HEK293 (cell line): ENCODE measurements around the gene CYP27B1.

Experiments
- CTCF ChIA-PET: fragments of 350-600 bp; formaldehyde crosslinking; extraction: SDS; loops from one replicate; lab custom pipeline; 2021; ENCODE audit warnings: antibody characterized with exemption; lab: Yijun Ruan, JAX
- POLR2A ChIA-PET: fragments of 300-600 bp; formaldehyde crosslinking; extraction: SDS; loops from one replicate; lab custom pipeline; 2020; ENCODE audit warnings: antibody characterized with exemption, inconsistent platforms; lab: Yijun Ruan, JAX
- H3K27ac ChIP-seq: fragments of 200-500 bp; sonication (Bioruptor generic); 2 replicates; pipeline ENCODE4 v1.5.1; 2014; ENCODE audit warnings: low read depth, low read length, control low read depth, inconsistent platforms; ENCODE audit errors: extremely low read depth
- H3K36me3 ChIP-seq, 2 experiments: fragments of 200-500 bp in 1 of 2; sonication (Bioruptor generic) in 1 of 2; 1 replicate in 1 of 2; 2 replicates in 1 of 2; pipeline ENCODE4 v1.5.1; 2014 to 2017; ENCODE audit warnings: inconsistent platforms in 2 of 2, low read length in 2 of 2; ENCODE audit not compliant: control insufficient read depth in 2 of 2, insufficient read depth in 1 of 2
- H3K4me1 ChIP-seq: fragments of 200-500 bp; sonication (Bioruptor generic); 2 replicates; pipeline ENCODE4 v1.5.1; 2014; ENCODE audit warnings: mild to moderate bottlenecking, low read length, inconsistent platforms; ENCODE audit not compliant: control insufficient read depth, insufficient read depth
- H3K4me3 ChIP-seq: 2 replicates; pipeline ENCODE4 v1.5.1; 2011; ENCODE audit warnings: low read depth, mild to moderate bottlenecking, control low read depth, low read length, moderate library complexity
- H3K9me3 ChIP-seq: fragments of 200-500 bp; sonication (Bioruptor generic); 2 replicates; pipeline ENCODE4 v1.5.1; 2014; ENCODE audit warnings: low read depth, low read length, inconsistent platforms; ENCODE audit not compliant: control insufficient read depth, insufficient read depth
- GLI4 ChIP-seq: fragments of 450-650 bp; formaldehyde crosslinking; IDR thresholded peaks from 2 replicates; pipeline ENCODE4 v1.5.1; 2016; ENCODE audit warnings: missing biosample characterization, missing genetic modification characterization
- MZF1 ChIP-seq: fragments of 450-650 bp; formaldehyde crosslinking; IDR thresholded peaks from 2 replicates; pipeline ENCODE4 v1.5.1; 2017; ENCODE audit warnings: missing biosample characterization, missing genetic modification characterization, borderline replicate concordance
- SCRT1 ChIP-seq: fragments of 450-650 bp; formaldehyde crosslinking; IDR thresholded peaks from 2 replicates; pipeline ENCODE4 v1.5.1; 2016; ENCODE audit warnings: missing biosample characterization, missing genetic modification characterization, borderline replicate concordance
- SCRT2 ChIP-seq: fragments of 450-650 bp; formaldehyde crosslinking; IDR thresholded peaks from 2 replicates; pipeline ENCODE4 v1.5.1; 2016; ENCODE audit warnings: missing biosample characterization, missing genetic modification characterization
- ZNF121 ChIP-seq: fragments of 450-650 bp; formaldehyde crosslinking; IDR thresholded peaks from 2 replicates; pipeline ENCODE4 v1.5.1; 2016; ENCODE audit warnings: missing biosample characterization, missing genetic modification characterization
- ZNF157 ChIP-seq: fragments of 450-650 bp; formaldehyde crosslinking; IDR thresholded peaks from 2 replicates; pipeline ENCODE4 v1.5.1; 2016; ENCODE audit warnings: missing biosample characterization, missing genetic modification characterization
- ZNF175 ChIP-seq: fragments of 450-650 bp; formaldehyde crosslinking; IDR thresholded peaks from 2 replicates; pipeline ENCODE4 v1.5.1; 2016; ENCODE audit warnings: missing biosample characterization, missing genetic modification characterization
- ZNF311 ChIP-seq: fragments of 450-650 bp; formaldehyde crosslinking; IDR thresholded peaks from 2 replicates; pipeline ENCODE4 v1.5.1; 2017; ENCODE audit warnings: missing biosample characterization, missing genetic modification characterization, borderline replicate concordance
- ZNF335 ChIP-seq: fragments of 450-650 bp; formaldehyde crosslinking; conservative IDR thresholded peaks from 2 replicates; pipeline ENCODE4 v1.5.1; 2016; ENCODE audit warnings: missing biosample characterization, missing genetic modification characterization
- ZNF544 ChIP-seq: fragments of 450-650 bp; formaldehyde crosslinking; IDR thresholded peaks from 2 replicates; pipeline ENCODE4 v1.5.0; 2017; ENCODE audit warnings: missing biosample characterization, missing genetic modification characterization
- ZNF600 ChIP-seq: fragments of 450-650 bp; formaldehyde crosslinking; IDR thresholded peaks from 2 replicates; pipeline ENCODE4 v1.5.1; 2016; ENCODE audit warnings: missing biosample characterization, missing genetic modification characterization
- ZNF654 ChIP-seq: fragments of 450-650 bp; formaldehyde crosslinking; IDR thresholded peaks from 2 replicates; pipeline ENCODE4 v1.5.1; 2016; ENCODE audit warnings: low read depth, missing biosample characterization, missing genetic modification characterization
- ZNF670 ChIP-seq: fragments of 450-650 bp; formaldehyde crosslinking; IDR thresholded peaks from 2 replicates; pipeline ENCODE4 v1.5.1; 2016; ENCODE audit warnings: missing biosample characterization, missing genetic modification characterization, low read depth
- ZNF747 ChIP-seq: fragments of 450-650 bp; formaldehyde crosslinking; IDR thresholded peaks from 2 replicates; pipeline ENCODE4 v1.5.1; 2016; ENCODE audit warnings: missing biosample characterization, missing genetic modification characterization
- ZNF76 ChIP-seq: fragments of 450-650 bp; formaldehyde crosslinking; IDR thresholded peaks from 2 replicates; pipeline ENCODE4; 2016; ENCODE audit warnings: low read depth, missing biosample characterization, missing genetic modification characterization, borderline replicate concordance
- ZNF768 ChIP-seq: fragments of 450-650 bp; formaldehyde crosslinking; IDR thresholded peaks from 2 replicates; pipeline ENCODE4 v1.5.1; 2018; ENCODE audit warnings: missing biosample characterization, mild to moderate bottlenecking, missing genetic modification characterization
- ZNF777 ChIP-seq: fragments of 450-650 bp; formaldehyde crosslinking; IDR thresholded peaks from 2 replicates; pipeline ENCODE4 v1.5.1; 2017; ENCODE audit warnings: missing biosample characterization, missing genetic modification characterization, borderline replicate concordance
- ZNF785 ChIP-seq: fragments of 450-650 bp; formaldehyde crosslinking; IDR thresholded peaks from 2 replicates; pipeline ENCODE4 v1.5.1; 2016; ENCODE audit warnings: missing biosample characterization, missing genetic modification characterization
- ZNF792 ChIP-seq: fragments of 450-650 bp; formaldehyde crosslinking; IDR thresholded peaks from 2 replicates; pipeline ENCODE4 v1.5.1; 2016; ENCODE audit warnings: missing biosample characterization, missing genetic modification characterization
- ZSCAN30 ChIP-seq: fragments of 450-650 bp; IDR thresholded peaks from 2 replicates; pipeline ENCODE4 v1.5.1; 2018; ENCODE audit warnings: missing biosample characterization, mild to moderate bottlenecking, missing genetic modification characterization, moderate library complexity
- TF ChIP-seq, protein P1 (sequence below): fragments of 450-650 bp; formaldehyde crosslinking; IDR thresholded peaks from 2 replicates; pipeline ENCODE4 v1.5.1; 2016; ENCODE audit warnings: missing biosample characterization, missing genetic modification characterization
- TF ChIP-seq, protein P2 (sequence below): fragments of 450-650 bp; formaldehyde crosslinking; IDR thresholded peaks from 2 replicates; pipeline ENCODE4 v1.5.1; 2016; ENCODE audit warnings: missing biosample characterization, missing genetic modification characterization

CYP27B1 gene

DNA sequence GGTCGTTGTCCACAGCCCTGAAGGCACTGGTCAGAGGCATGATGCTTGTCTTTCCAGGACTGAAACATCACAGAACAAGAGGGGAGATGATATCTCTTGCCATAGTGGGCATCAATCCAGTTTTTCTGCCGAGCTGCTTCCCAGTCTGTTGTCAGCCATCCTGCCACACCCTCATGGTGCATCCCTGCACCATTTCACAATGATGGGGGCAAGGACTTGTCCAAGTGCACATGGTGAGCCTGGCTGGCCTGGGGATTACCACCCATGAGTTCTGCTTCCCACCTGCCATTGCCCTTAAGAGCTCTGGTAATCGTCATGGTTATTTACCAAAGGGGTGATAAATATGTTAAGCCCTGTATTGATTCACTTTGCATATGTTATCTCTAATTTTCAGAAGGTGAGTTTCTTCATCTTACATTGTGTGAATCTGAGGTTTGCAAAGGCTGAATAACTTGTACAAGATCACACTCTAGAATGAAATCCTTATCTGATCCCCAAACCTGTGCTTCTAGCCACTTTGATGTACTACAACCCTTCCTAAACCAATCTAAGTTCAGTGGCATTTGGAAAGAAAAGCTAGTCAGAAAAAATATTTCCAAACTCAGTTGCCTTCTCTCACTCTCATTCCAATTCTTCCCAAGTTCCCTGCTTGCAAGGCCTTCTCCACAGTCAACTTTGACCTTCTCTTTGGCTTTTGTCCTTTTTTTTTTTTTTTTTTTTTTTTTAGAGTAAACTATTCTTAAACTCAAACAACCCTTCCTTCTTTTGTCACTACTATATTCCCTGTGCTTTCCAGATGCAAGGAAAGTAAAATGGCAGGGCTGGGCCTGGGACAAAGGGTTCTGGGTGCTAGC is 49.4 kb upstream of the CYP27B1 start:
- H3K36me3 ChIP-seq: peaks cover 0 to 20% of the 10 kb centered on the region in 2 experiments; a peak in 2 of 3 replicates
- TF ChIP-seq ZNF600 (tag by site-specific recombination) (no peak), ZNF121 (tag by site-specific recombination) (no peak)
- H3K4me3 ChIP-seq: no peak overlapping the region
- H3K4me1 ChIP-seq: no peaks in the 10 kb centered on the region
- no peaks in the 10 kb centered on the region for H3K9me3 ChIP-seq
- CTCF ChIA-PET: interaction anchor here (0.8 to 4.5 kb wide), 8 partner anchors 9 to 90 kb away, joined by 3 to 27 read pairs (median 3); no protein-coding TSS in a partner anchor
- POLR2A ChIA-PET: no interaction called here
- H3K27ac ChIP-seq: no peak overlapping the region

DNA sequence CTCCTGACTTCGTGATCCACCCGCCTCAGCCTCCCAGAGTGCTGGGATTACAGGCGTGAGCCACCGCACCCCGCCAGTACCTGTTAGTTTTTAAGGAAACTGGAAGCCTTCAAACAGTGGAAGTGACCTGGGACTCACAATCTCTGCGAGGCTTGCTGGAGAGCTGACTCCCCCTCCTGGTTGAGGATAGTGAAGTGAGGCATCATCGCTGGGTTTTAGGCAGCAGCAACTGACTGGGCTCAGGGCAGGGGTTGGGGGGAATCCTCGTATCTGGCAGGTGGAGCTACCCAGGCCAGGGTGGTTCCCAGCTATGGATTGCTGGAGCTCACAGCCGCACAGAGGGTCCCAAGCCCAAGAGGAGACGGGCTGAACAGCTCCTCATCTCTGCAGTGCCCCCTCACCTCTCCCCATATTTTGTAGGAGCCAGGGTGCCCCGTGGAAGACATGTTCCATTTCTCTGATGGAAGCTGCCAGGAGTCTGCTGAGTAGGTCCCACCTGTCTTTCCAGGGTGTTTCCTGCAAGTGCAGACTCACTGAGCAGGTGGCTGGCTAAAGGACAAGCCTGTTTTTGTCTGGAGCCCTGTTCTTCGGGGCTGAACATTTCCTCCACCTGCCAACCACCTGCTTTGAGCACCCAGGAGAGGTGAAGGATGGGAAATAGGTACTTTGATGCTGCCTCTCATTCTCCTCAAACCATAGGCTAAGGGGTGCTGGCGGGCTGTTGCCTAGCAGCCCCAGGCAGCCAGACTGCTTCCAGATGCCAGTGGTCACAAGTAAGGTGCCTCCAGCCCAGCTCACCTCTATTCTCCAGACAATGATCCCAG is 48.5 kb upstream of the CYP27B1 start:
- Histone ChIP-seq H3K4me3 (no peak overlapping the region), H3K36me3 (peaks cover 0 to 20% of the 10 kb centered on the region in 2 experiments; a peak in 2 of 3 replicates), H3K27ac (no peak overlapping the region), H3K4me1 (no peaks in the 10 kb centered on the region), H3K9me3 (no peaks in the 10 kb centered on the region)
- ChIA-PET CTCF (interaction anchor here (1.0 to 4.5 kb wide), 4 partner anchors 13 to 81 kb away, joined by 3 to 27 read pairs (median 4); no protein-coding TSS in a partner anchor), POLR2A (no interaction called here)
- TF ChIP-seq ZNF654 (tag by site-specific recombination): peak; percentile 19
- TF ChIP-seq ZNF311 (tag by site-specific recombination): no peak

DNA sequence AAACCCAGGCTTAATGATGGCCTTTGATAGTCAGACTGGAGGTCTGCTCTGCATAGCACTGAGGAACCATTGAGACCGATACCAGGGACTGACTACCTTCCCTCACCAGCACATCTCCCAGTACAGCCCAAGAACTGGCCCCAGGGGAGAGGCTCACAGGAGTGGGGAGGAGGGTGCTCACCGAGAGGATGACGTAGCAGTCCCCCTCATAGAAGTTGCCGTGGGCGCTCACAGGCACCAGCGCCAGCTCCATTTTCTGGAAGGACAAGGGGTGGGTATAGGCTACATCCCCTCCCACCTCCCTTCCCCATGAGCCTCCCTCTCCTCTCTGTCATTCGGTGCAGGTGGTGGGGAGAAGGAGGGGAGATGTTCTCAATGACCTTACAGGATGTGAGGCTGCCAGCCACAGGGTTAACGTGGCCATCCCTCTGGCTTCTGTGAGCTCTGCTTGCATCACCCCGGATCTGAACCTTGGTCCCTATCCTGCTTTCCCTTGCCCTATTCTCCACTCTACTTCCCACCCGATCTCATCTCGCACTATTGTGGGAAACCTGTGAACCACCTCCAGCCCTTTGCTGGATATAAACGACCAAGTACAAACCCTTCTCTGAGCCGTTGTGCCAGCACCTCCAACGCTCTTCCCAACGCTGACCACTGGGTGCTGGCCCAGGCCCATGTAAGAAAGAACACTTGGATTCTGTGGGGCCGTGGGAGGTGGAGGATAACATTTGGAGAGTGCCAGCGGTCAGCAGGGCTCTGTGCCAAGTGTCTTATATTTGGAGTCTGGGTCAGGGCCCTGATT is 47.3 kb upstream of the CYP27B1 start:
- Histone ChIP-seq H3K4me1 (no peaks in the 10 kb centered on the region), H3K4me3 (no peak overlapping the region), H3K27ac (no peak overlapping the region), H3K9me3 (no peaks in the 10 kb centered on the region), H3K36me3 (peaks cover 0 to 23% of the 10 kb centered on the region in 2 experiments; a peak in 2 of 3 replicates)
- TF ChIP-seq, protein P1, sequence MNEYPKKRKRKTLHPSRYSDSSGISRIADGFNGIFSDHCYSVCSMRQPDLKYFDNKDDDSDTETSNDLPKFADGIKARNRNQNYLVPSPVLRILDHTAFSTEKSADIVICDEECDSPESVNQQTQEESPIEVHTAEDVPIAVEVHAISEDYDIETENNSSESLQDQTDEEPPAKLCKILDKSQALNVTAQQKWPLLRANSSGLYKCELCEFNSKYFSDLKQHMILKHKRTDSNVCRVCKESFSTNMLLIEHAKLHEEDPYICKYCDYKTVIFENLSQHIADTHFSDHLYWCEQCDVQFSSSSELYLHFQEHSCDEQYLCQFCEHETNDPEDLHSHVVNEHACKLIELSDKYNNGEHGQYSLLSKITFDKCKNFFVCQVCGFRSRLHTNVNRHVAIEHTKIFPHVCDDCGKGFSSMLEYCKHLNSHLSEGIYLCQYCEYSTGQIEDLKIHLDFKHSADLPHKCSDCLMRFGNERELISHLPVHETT (tag by site-specific recombination): no peak
- TF ChIP-seq ZNF768 (tag by site-specific recombination) (no peak), ZNF121 (tag by site-specific recombination) (no peak), ZNF335 (tag by site-specific recombination) (no peak), ZSCAN30 (tag by site-specific recombination) (no peak), MZF1 (tag by site-specific recombination) (no peak), ZNF747 (tag by site-specific recombination) (no peak), ZNF670 (tag by site-specific recombination) (no peak), ZNF76 (tag by site-specific recombination) (no peak), GLI4 (tag by site-specific recombination) (no peak), ZNF792 (tag by site-specific recombination) (no peak), ZNF785 (no peak), ZNF175 (tag by site-specific recombination) (no peak), SCRT1 (tag by site-specific recombination) (no peak), SCRT2 (tag by site-specific recombination) (no peak), ZNF544 (tag by site-specific recombination) (no peak), ZNF157 (tag by site-specific recombination) (no peak), ZNF777 (no peak)
- TF ChIP-seq, protein P2, sequence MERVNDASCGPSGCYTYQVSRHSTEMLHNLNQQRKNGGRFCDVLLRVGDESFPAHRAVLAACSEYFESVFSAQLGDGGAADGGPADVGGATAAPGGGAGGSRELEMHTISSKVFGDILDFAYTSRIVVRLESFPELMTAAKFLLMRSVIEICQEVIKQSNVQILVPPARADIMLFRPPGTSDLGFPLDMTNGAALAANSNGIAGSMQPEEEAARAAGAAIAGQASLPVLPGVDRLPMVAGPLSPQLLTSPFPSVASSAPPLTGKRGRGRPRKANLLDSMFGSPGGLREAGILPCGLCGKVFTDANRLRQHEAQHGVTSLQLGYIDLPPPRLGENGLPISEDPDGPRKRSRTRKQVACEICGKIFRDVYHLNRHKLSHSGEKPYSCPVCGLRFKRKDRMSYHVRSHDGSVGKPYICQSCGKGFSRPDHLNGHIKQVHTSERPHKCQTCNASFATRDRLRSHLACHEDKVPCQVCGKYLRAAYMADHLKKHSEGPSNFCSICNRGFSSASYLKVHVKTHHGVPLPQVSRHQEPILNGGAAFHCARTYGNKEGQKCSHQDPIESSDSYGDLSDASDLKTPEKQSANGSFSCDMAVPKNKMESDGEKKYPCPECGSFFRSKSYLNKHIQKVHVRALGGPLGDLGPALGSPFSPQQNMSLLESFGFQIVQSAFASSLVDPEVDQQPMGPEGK (tag by site-specific recombination): no peak
- POLR2A ChIA-PET: no interaction called here
- CTCF ChIA-PET: interaction anchor here (0.8 to 0.9 kb wide), 2 partner anchors 11 to 90 kb away, joined by 3 read pairs; no protein-coding TSS in a partner anchor
